CD4-positive, alpha-beta T cell treated with Interferon gamma for 1 hour (primary cell): ENCODE measurements around the gene HASPIN.
A peak's percentile ranks its signal among the peaks of the same experiment; 100 is the strongest.

Source experiments
- DNase-seq: peaks from one replicate; pipeline ENCODE4 v3.0.0-alpha.2; 2020

The HASPIN gene

GRCh38 chr17:3739422-3740124 lies 15.9 kb downstream of the HASPIN start:
- DNase-seq, result no peak

GRCh38 chr17:3740611-3741073 lies 16.9 kb downstream of the HASPIN start:
- peak; percentile 59 for DNase-seq

- no peak for DNase-seq
Observed at GRCh38 chr17:3744014-3744413, 20.3 kb downstream of the HASPIN start.

- no peak for DNase-seq
Observed at GRCh38 chr17:3745071-3745470, 21.4 kb downstream of the HASPIN start.

GRCh38 chr17:3747805-3748204 lies 24.1 kb downstream of the HASPIN start:
- no peak for DNase-seq

- no peak for DNase-seq
Observed at GRCh38 chr17:3748576-3748975, 24.9 kb downstream of the HASPIN start.

- no peak for DNase-seq
Observed at GRCh38 chr17:3750296-3750695, 26.6 kb downstream of the HASPIN start.

GRCh38 chr17:3750926-3751325 lies 27.2 kb downstream of the HASPIN start:
- DNase-seq, result peak; percentile 30

GRCh38 chr17:3751836-3752235 lies 28.1 kb downstream of the HASPIN start:
- no peak for DNase-seq

GRCh38 chr17:3753624-3754023 lies 29.9 kb downstream of the HASPIN start:
- DNase-seq, result no peak

- DNase-seq, result no peak
Observed at GRCh38 chr17:3754066-3754457, 30.4 kb downstream of the HASPIN start.

GRCh38 chr17:3754458-3755334 lies 31.0 kb downstream of the HASPIN start:
- peak; percentile 86 for DNase-seq

GRCh38 chr17:3755335-3756030 lies 31.8 kb downstream of the HASPIN start:
- no peak for DNase-seq

- no peak for DNase-seq
Observed at GRCh38 chr17:3759597-3760216, 36.0 kb downstream of the HASPIN start.

- DNase-seq, result no peak
Observed at GRCh38 chr17:3761036-3761917, 37.6 kb downstream of the HASPIN start.

- DNase-seq, result no peak
Observed at GRCh38 chr17:3761918-3762380, 38.2 kb downstream of the HASPIN start.

GRCh38 chr17:3762922-3763776 lies 39.4 kb downstream of the HASPIN start:
- DNase-seq, result peak; percentile 34

- DNase-seq, result no peak
Observed at GRCh38 chr17:3763777-3764170, 40.1 kb downstream of the HASPIN start.

- no peak for DNase-seq
Observed at GRCh38 chr17:3765981-3766380, 42.3 kb downstream of the HASPIN start.

- no peak for DNase-seq
Observed at GRCh38 chr17:3766779-3767178, 43.1 kb downstream of the HASPIN start.

- DNase-seq, result no peak
Observed at GRCh38 chr17:3768341-3768740, 44.6 kb downstream of the HASPIN start.
